H1 (cell line): ENCODE results near the gene POLR2H. TPM values are rescaled to one million over a fixed set of nuclear protein-coding genes. Genes with fewer than 3 reads are reported as not detected.

ENCODE experiments used
- EP300 ChIP-seq, 2 experiments: IDR thresholded peaks; 1 replicate in 1 of 2; 2 replicates in 1 of 2; pipeline ENCODE4 v1.6.1; 2011 to 2012; ENCODE audit warnings: low read depth in 2 of 2, low read length in 2 of 2, mild to moderate bottlenecking in 2 of 2, borderline replicate concordance in 1 of 2, inconsistent platforms in 1 of 2, moderate library complexity in 1 of 2
- KDM1A ChIP-seq: fragments of 200-600, 300-600 bp; sonication (generic); IDR thresholded peaks from 2 replicates; pipeline ENCODE4 v1.7.1; 2016; ENCODE audit warnings: mild to moderate bottlenecking, low read length, borderline replicate concordance
- RFX5 ChIP-seq: IDR thresholded peaks from 2 replicates; pipeline ENCODE4 v1.6.1; 2011; ENCODE audit warnings: low read depth, low read length, improper control_type of control experiment, borderline replicate concordance
- SP1 ChIP-seq: IDR thresholded peaks from 2 replicates; pipeline ENCODE4 v1.6.1; 2011; ENCODE audit warnings: low read depth, low read length
- polyA plus RNA-seq, 7 experiments: library from polyadenylated mRNA; depleted of rRNA in 3 of 7; stranded (reverse) in 5 of 7; unstranded in 2 of 7; fragments of >200 nt in 5 of 7; fragments of 200-250 nt in 2 of 7; gene quantifications; 1 replicate in 5 of 7; 2 replicates in 1 of 7; 4 replicates in 1 of 7; pipeline versions ENCODE4 v1.2.1 to v1.2.3, GENCODE V29; 2011 to 2013; ENCODE audit warnings: missing spikeins in 2 of 7, mixed read lengths in 2 of 7
- total RNA-seq: library from RNA; stranded (reverse); fragmentation: NEBNext Ultra II Directional; extraction: Animal tissue kit (Norgen Biotek cat#: 25700); gene quantifications from 2 replicates; pipeline ENCODE4 v1.2.1, GENCODE V29; 2021

POLR2H gene
- total and polyA plus RNA-seq, 2 of the 8 experiments (the other 6 are each of a cell fraction or from before 2014, with no cell fraction given) = 113 to 335 TPM

DNA sequence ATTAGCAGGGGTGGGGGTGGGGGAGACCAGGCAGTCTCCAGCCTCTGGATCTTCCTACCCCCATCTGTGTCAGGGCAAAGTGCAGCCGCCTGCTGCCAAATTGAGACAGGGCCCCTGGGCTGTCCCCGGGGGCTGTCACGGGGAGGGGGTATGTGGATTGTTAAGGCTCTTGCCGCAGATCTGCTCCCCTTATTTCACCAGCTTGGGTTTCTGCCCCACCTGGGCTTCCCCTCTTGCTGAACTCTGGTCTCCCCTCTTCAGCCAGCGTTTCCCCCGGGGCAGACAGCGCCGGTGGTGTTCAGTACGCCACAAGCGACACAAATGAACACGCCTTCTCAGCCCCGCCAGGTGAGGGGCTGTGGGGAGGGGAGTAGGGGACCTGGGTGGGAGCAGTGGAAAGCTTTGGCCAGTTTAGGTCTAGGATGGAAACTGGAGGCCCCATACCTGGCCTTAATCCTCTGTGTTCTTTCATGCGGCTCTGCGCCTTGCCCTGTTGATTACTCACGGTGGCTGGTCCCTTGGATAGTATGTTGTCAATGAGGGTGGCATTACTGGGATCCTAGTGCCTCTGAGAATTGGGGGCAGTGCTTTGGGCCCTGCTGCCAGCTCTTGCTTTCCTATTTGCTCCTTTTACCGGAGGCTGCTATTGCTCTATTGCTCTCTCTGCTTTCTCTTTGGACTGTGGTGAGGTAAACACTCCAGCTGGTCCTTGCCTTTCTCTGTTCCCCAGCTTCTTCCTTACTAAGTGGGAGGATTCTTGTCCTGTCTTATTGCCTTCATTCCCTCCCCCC lies 45.4 kb upstream of the POLR2H start (continued):
- TF ChIP-seq SP1 = no peak
- no peak for TF ChIP-seq RFX5
- TF ChIP-seq EP300 (IDR thresholded peaks at IDR 0.05; ENCODE audit: borderline replicate concordance in 1 of 2, low read depth in 2 of 2, low read length in 2 of 2) = no peak
- TF ChIP-seq KDM1A = no peak
